Tibial nerve (tissue), 4 donors: ENCODE results near the gene SLC16A12.

Source experiments
- CTCF ChIP-seq, 5 experiments: fragments of 200-600 bp in 3 of 5; fragments of 450-650 bp in 2 of 5; sonication (generic) in 3 of 5; IDR thresholded peaks; one replicate each; pipeline ENCODE4 v1.5.1; 2016 to 2019; ENCODE audit warnings: antibody characterized with exemption in 5 of 5, mild to moderate bottlenecking in 3 of 5, moderate library complexity in 2 of 5
- EP300 ChIP-seq, 2 donors: sonication (generic); formaldehyde crosslinking; IDR thresholded peaks; one replicate each; pipeline ENCODE4 v1.6.1; 2017; ENCODE audit warnings: antibody characterized with exemption in 2 of 2, mild to moderate bottlenecking in 1 of 2
- POLR2A ChIP-seq, 2 donors: fragments of 450-650 bp; IDR thresholded peaks; one replicate each; pipeline ENCODE4 v1.6.1; 2017; ENCODE audit warnings: antibody characterized with exemption in 2 of 2, mild to moderate bottlenecking in 2 of 2, moderate library complexity in 2 of 2

GRCh38 chr10:89537364-89537763 lies 2.0 kb upstream of the SLC16A12 start:
- TF ChIP-seq POLR2A (IDR thresholded peaks at IDR 0.05) (no peak), CTCF (IDR thresholded peaks at IDR 0.05) (no peak), EP300 (IDR thresholded peaks at IDR 0.05) (no peak)
